ENCODE data around the gene SMYD1.

SMYD1 gene

GRCh38 chr2:88144914-88145497, 77.4 kb downstream of the SMYD1 start:
- Histone ChIP-seq H3K27ac (ENCODE audit: low read depth, low read length, severe bottlenecking) (no peak overlapping the region), H3K4me3 (ENCODE audit: extremely low read depth, insufficient read depth, low read length, poor library complexity, severe bottlenecking) (no peak overlapping the region), H3K9me3 (ENCODE audit: control insufficient read depth, low read length) (no peaks in the 10 kb centered on the region), H3K4me1 (ENCODE audit: control insufficient read depth, insufficient read depth, low read length, poor library complexity, severe bottlenecking) (no peaks in the 10 kb centered on the region), H3K36me3 (ENCODE audit: control insufficient read depth, insufficient read depth, low read length) (no peaks in the 10 kb centered on the region)
- 87 to 96% methylated on average over 5 to 7 of the region's 10 CpGs for WGBS, 2 experiments (ENCODE audit: insufficient coverage in 2 of 2)

GRCh38 chr2:88146590-88146989, 79.0 kb downstream of the SMYD1 start:
- Histone ChIP-seq H3K4me1 (ENCODE audit: control insufficient read depth, insufficient read depth, low read length, poor library complexity, severe bottlenecking) (no peaks in the 10 kb centered on the region), H3K36me3 (ENCODE audit: control insufficient read depth, insufficient read depth, low read length) (no peaks in the 10 kb centered on the region), H3K4me3 (ENCODE audit: extremely low read depth, insufficient read depth, low read length, poor library complexity, severe bottlenecking) (no peak overlapping the region), H3K27ac (ENCODE audit: low read depth, low read length, severe bottlenecking) (no peak overlapping the region), H3K9me3 (ENCODE audit: control insufficient read depth, low read length) (no peaks in the 10 kb centered on the region)

GRCh38 chr2:88147145-88147544, 79.5 kb downstream of the SMYD1 start:
- H3K4me3 ChIP-seq (ENCODE audit: extremely low read depth, insufficient read depth, low read length, poor library complexity, severe bottlenecking) = no peak overlapping the region
- no peaks in the 10 kb centered on the region for H3K4me1 ChIP-seq (ENCODE audit: control insufficient read depth, insufficient read depth, low read length, poor library complexity, severe bottlenecking)
- H3K36me3 ChIP-seq (ENCODE audit: control insufficient read depth, insufficient read depth, low read length) = no peaks in the 10 kb centered on the region
- no peak overlapping the region for H3K27ac ChIP-seq (ENCODE audit: low read depth, low read length, severe bottlenecking)
- H3K9me3 ChIP-seq (ENCODE audit: control insufficient read depth, low read length) = no peaks in the 10 kb centered on the region
- WGBS, 2 experiments (ENCODE audit: insufficient coverage in 2 of 2) = 75 to 86% methylated on average over 1 to 2 of the region's 2 CpGs

- H3K4me1 ChIP-seq (ENCODE audit: control insufficient read depth, insufficient read depth, low read length, poor library complexity, severe bottlenecking) = no peaks in the 10 kb centered on the region
- H3K36me3 ChIP-seq (ENCODE audit: control insufficient read depth, insufficient read depth, low read length) = no peaks in the 10 kb centered on the region
- H3K9me3 ChIP-seq (ENCODE audit: control insufficient read depth, low read length) = no peaks in the 10 kb centered on the region
- H3K27ac ChIP-seq (ENCODE audit: low read depth, low read length, severe bottlenecking) = no peak overlapping the region
- H3K4me3 ChIP-seq (ENCODE audit: extremely low read depth, insufficient read depth, low read length, poor library complexity, severe bottlenecking) = no peak overlapping the region
These were observed 81.4 kb downstream of the SMYD1 start for GRCh38 chr2:88148929-88149438.

GRCh38 chr2:88159481-88159880, 91.9 kb downstream of the SMYD1 start:
- H3K27ac ChIP-seq (ENCODE audit: low read depth, low read length, severe bottlenecking) = no peak overlapping the region
- H3K9me3 ChIP-seq (ENCODE audit: control insufficient read depth, low read length) = no peaks in the 10 kb centered on the region
- no peaks in the 10 kb centered on the region for H3K36me3 ChIP-seq (ENCODE audit: control insufficient read depth, insufficient read depth, low read length)
- no peak overlapping the region for H3K4me3 ChIP-seq (ENCODE audit: extremely low read depth, insufficient read depth, low read length, poor library complexity, severe bottlenecking)
- 63 to 100% methylated on average over 1 to 3 of the region's 3 CpGs for WGBS, 2 experiments (ENCODE audit: insufficient coverage in 2 of 2)
- no peaks in the 10 kb centered on the region for H3K4me1 ChIP-seq (ENCODE audit: control insufficient read depth, insufficient read depth, low read length, poor library complexity, severe bottlenecking)

GRCh38 chr2:88159955-88160415, 92.4 kb downstream of the SMYD1 start:
- WGBS, 2 experiments (ENCODE audit: insufficient coverage in 2 of 2) = 40 to 45% methylated on average over 4 of the region's 5 CpGs

GRCh38 chr2:88160517-88160916, 92.9 kb downstream of the SMYD1 start:
- 90 to 95% methylated on average over 5 to 7 of the region's 7 CpGs for WGBS, 2 experiments (ENCODE audit: insufficient coverage in 2 of 2)
- no peaks in the 10 kb centered on the region for H3K36me3 ChIP-seq (ENCODE audit: control insufficient read depth, insufficient read depth, low read length)
- H3K4me3 ChIP-seq (ENCODE audit: extremely low read depth, insufficient read depth, low read length, poor library complexity, severe bottlenecking) = no peak overlapping the region
- H3K4me1 ChIP-seq (ENCODE audit: control insufficient read depth, insufficient read depth, low read length, poor library complexity, severe bottlenecking) = no peaks in the 10 kb centered on the region
- H3K27ac ChIP-seq (ENCODE audit: low read depth, low read length, severe bottlenecking) = no peak overlapping the region
- H3K9me3 ChIP-seq (ENCODE audit: control insufficient read depth, low read length) = no peaks in the 10 kb centered on the region

More at GRCh38 chr2:88159955-88160415, 92.4 kb downstream of the SMYD1 start:
- Histone ChIP-seq H3K4me1 (ENCODE audit: control insufficient read depth, insufficient read depth, low read length, poor library complexity, severe bottlenecking) (no peaks in the 10 kb centered on the region), H3K4me3 (ENCODE audit: extremely low read depth, insufficient read depth, low read length, poor library complexity, severe bottlenecking) (no peak overlapping the region), H3K9me3 (ENCODE audit: control insufficient read depth, low read length) (no peaks in the 10 kb centered on the region), H3K27ac (ENCODE audit: low read depth, low read length, severe bottlenecking) (no peak overlapping the region), H3K36me3 (ENCODE audit: control insufficient read depth, insufficient read depth, low read length) (no peaks in the 10 kb centered on the region)

GRCh38 chr2:88161446-88162244, 94.0 kb downstream of the SMYD1 start:
- Histone ChIP-seq H3K36me3 (ENCODE audit: control insufficient read depth, insufficient read depth, low read length) (no peaks in the 10 kb centered on the region), H3K9me3 (ENCODE audit: control insufficient read depth, low read length) (no peaks in the 10 kb centered on the region), H3K4me1 (ENCODE audit: control insufficient read depth, insufficient read depth, low read length, poor library complexity, severe bottlenecking) (no peaks in the 10 kb centered on the region), H3K4me3 (ENCODE audit: extremely low read depth, insufficient read depth, low read length, poor library complexity, severe bottlenecking) (no peak overlapping the region), H3K27ac (ENCODE audit: low read depth, low read length, severe bottlenecking) (no peak overlapping the region)
- 90% methylated on average over 9 to 10 of the region's 11 CpGs for WGBS, 2 experiments (ENCODE audit: insufficient coverage in 2 of 2)

Data from mesodermal cell (in vitro differentiated cells).